MV-4-11 (cell line): ENCODE data around the gene TMCO2.
"Not testable (repeated sequence)": the region's sequence is repeated elsewhere in the genome, so short reads cannot be mapped to it uniquely, and the experiment has no call there.

Source experiments
- DNase-seq: peaks from one replicate; lab custom pipeline; 2025; lab: John Stamatoyannopoulos, UW

TMCO2 gene

DNA sequence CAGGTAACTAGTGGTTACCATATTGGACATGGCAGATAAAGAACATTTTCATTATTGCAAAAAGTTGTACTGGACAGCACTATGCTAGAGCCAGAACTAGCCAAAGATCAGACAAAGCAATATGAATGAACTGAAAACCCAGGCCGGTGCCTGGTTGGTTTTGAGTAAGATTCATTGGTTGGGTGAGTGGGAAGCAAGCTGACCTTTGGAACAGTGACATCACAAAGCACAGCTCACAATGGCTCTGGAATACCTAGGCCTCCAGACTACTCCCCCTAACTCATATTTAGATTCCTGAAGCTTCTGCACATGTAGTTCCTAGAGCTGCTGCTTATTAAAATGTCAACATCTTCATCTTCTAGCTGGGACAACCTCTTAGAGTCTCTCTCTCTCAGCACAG, at the start of gene TMCO2:
TSS of gene TMCO2 (plus strand) at position 283 of the 400 bp plus-strand sequence. CDS start at position 340, 57 bp downstream.
- no peak for DNase-seq

DNA sequence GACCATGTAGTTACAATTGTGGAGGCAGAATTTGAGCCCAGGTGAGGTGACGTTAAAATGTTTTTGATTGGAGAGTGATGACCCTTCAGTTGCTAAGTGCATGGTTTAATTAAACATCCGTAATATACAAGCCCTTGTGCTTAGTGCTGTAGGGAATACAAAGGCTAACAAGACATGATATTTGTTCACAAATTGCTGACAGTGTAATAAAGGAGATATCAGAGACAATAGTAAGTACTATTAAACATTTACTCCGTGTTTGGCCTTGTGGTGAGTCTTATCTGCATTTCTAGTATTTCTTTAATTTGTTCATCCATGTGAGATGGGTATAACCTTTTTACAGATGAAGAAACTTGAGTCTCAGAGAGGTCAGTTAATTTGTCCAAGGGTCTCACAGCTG, 48.6 kb upstream of the TMCO2 start:
- no peak for DNase-seq

- peak; percentile 57 for DNase-seq
Observed at GRCh38 chr1:40204856-40205255, 42.9 kb upstream of the TMCO2 start.

DNA sequence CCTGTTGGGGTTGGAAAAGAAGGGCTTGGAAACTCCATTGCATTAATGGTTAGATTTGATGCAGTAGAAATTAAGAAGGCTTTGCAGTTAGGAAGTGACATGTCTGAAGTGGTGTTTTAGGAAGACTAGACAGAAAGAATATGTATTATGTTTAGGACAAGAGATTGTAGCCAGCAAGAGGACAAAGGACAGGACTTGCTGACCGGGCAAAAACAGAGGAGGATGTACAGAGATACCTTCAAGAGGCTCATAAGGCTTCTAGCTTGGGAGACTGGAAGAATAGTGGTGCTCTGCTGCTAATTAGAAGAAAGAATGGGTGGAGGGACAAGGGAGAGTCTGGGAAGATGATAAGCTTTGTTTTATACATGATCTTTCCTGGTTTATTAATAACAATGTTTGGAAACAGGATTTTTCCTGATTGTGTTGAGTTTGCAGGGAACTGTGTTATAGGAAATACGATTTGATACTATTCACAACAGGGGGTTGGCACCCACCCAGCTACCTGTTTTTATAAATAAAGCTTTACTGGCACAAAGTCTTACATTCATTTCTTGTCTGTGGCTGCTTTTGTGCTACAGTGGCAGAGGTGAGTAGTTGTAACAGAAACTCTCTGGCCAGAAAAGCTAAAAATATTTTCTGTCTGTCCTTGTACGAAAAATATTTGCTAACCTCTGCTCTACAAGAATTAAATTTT, 37.1 kb upstream of the TMCO2 start:
- DNase-seq, result no peak

DNA sequence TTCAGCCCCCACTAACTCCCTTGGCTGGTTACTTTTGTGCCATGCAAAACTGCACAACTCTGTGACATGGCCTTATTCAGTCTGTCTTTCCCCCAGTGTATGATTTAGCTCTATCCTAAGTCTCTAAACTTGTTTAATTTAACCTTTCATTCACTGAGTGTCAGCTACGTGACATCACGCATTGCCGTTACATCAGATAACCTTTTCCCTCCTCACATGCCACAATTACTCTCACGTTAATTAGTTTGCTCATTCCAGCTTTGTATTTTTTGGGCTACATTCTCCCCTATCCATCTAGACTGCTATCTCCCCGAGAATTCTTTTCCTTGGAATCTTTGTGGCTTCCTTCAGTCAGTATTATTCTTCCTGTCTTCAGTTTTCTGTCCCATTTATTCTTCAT, 29.4 kb upstream of the TMCO2 start:
- no peak for DNase-seq

DNA sequence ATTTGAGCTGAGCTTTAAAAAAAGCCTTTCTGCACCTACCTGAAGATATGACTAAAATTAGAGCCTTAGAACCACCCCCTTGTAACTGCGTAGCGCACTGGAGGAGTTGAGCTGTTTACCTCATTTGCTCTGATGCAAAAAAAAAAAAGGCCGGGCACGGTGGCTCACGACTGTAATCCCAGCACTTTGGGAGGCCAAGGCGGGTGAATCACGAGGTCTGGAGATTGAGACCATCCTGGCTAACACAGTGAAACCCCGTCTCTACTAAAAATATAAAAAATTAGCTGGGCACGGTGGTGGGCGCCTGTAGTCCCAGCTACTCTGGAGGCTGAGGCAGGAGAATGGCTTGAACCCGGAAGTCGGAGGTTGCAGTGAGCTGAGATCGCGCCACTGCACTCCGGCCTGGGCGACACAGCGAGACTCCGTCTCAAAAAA, 26.2 kb upstream of the TMCO2 start:
- DNase-seq, result not testable (repeated sequence)

DNA sequence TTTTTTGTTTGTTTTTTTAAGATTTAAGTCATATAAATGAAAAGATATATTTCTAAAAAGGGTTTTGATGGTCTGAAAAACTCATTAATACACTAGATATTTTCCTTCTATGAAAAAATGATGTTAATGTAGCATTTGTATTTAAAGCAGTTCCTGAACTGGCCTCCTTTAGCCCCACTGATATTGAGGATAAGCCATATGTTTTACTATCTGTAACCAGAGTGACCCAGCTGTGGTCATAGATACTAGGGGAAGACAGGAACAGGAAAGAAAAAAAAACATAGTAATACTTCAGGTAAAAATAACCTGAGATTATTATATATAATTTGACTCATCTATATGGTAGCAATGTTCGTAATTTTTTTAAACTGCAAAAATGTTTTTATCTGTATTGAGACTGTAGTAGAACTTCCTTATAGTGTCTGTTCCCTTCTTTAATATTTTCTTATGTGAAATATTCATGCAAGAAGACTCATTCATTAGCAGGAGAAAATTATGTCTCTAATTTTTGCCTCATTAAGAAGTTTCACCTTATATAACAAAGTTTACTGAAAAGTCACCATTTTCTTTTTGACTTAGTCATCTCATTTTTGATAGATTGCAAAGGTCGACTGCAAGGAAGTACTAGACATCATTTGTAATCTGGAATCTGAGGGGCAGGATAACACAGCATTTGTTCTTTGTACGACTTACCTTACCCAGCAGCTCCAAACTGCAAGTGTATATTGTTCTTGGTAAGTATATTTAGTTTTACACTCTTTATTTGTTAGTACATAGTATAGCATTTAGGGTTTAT, 25.6 kb upstream of the TMCO2 start:
- no peak for DNase-seq

DNA sequence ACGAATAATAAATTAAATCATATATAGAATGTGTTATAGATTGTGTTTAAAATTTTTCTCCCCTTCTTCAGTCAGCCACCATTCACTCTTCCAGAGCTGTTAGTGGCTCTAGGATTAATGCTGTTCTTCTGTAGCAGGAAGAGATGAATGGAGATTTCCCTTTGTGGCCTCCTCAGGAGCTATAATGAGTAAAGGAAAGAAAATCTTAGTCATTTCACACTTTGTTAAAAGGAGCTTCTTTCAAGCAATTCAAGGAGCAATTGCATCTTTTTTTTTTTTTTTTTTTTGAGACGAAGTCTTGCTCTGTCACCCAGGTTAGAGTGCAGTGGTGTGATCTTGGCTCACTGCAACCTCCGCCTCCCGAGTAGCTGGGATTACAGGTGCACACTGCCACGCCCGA, 23.7 kb upstream of the TMCO2 start:
- no peak for DNase-seq

GRCh38 chr1:40226192-40226591, 21.5 kb upstream of the TMCO2 start:
- no peak for DNase-seq

DNA sequence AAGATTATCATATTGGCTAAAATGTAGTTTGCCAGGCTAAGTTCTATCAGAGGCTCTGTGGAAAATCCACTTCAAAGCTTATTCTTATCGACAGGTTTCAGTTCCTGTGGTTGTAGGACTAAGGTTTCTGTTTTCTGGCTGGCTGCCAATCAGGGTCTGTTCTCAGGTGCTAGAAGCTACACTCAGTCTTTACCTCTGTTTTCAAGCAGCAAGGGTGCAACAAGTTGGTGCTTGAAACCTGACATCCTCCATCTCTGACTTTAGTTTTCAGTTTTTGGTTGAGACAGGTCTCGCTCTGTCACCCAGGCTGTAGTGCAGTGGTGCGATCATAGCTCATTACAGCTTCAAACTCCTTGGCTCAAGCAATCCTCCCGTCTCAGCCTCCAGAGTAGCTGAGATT, 15.3 kb upstream of the TMCO2 start:
- peak; percentile 17 for DNase-seq

DNA sequence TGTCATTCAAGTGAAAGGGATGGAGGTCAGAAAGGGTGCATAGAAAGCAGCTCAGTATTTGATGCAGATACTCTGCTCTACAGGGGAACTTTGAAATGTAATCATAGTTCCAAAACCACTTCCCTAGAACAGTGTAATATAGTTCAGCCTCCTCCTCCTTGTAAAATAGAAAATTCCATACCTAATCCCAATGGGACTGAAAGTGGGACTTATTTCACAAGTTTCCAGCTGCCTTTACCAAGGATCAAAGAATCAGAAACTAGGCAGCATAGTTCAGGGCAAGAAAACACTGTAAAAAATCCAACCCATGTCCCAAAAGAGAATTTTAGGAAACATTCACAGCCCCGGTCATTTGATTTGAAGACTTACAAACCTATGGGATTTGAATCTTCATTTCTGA, 8.1 kb upstream of the TMCO2 start:
- no peak for DNase-seq

DNA sequence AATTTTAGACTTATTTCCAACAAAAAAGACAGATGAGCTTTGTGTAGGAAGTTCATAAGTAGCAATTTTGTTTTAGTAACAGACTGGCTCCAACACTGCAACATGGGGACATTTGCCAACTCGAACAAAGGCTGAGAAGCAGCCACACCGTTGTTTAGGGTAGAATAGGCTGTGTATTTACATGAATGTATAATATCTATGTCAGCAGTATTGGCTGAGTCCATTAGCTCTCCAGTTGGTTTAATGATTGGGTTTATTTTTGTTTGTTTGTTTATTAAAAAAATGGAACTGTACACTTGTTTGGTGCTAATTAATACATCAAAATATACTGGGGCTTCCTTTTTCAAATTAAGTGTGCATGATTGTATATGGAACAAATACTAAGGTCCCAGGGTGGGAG, 7.3 kb upstream of the TMCO2 start:
- no peak for DNase-seq

DNA sequence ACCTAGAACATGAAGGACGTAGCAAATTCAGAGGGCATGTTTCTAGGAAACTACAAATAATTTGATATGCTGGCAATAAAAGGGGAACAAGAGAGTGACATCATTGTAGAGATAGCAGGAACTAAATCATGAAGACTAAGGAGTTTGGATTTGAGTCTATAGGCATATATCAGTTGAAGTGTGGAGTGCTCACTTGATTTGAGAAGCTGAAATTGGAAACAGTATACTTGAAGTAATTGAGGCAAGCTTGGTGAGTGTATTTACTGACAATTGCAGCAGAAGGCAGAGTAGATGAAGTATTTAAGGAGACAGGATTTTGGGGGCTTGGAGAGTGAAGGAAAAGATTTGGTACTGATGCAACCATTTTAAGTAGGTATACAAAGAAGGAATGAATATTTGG, 6.4 kb upstream of the TMCO2 start:
- peak; percentile 8 for DNase-seq

GRCh38 chr1:40243351-40243750, 4.4 kb upstream of the TMCO2 start:
- no peak for DNase-seq

DNA sequence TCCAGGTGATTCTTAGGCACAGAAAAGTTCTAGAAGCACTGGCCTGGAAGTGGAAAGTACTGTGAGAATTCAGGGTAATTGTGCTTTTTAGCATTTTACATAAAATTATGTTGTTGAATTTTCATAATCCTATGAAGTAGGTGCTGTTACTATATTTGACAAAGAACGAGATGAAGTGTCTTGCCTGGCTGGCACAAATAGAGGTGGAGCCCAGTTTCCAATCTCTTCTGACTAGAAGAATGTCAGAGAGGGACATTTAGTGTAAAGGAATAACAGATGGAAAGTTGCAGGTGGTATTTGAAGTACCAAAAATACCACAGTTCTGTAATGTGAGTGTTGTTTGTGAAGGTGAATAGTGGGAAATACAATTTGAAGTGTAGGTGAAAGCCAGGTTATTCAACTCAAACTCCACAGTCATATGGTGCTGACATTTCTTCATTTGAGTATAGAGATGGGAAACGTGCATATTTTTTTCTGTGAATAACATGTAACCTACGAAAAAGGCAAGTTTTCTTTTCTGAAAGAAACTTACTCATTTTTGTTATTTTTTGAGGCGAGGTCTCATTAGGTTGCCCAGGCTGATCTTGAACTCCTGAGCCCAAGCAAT, 3.5 kb upstream of the TMCO2 start:
- DNase-seq, result no peak

- peak; percentile 28 for DNase-seq
Observed at GRCh38 chr1:40245686-40246085, 2.1 kb upstream of the TMCO2 start.

DNA sequence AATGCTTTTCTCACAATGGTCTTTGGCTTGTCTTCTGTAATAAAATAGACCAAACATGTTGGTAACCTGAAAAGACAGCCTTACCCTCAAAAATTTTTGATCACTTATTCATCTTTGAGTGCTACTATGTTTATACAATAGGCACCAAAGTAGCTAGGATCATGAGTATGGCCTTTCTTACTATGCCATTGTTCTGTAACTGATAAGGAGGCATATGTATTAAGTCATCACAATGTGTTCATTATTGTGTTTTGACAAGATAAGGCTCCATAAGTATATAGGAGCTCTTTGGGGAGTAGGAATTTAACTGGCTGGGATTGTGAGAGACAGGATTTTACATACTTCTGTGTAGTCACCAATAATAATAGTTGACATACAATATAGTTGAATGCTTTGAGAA, 675 bp downstream of the TMCO2 start:
- DNase-seq, result no peak

DNA sequence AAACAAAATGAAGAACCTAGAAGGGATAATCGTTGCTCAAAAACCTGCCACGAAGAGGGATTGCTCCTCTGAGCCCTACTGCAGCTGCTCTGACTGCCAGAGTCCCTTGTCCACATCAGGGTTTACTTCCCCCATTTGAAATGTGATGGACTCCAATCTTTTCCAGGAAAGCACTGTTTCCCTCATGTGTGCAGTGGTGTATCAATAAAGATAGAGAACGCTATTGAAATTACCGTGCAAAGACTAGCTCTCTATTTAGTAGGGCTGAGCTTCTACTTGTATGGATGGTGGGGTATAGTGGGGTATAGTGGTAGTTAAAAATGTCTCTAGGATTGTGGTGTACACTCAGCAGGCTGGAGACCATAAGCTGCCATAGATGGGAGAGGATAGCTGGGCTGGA, 3.7 kb downstream of the TMCO2 start:
- peak; percentile 69 for DNase-seq

- no peak for DNase-seq
Observed at GRCh38 chr1:40252601-40253000, 4.9 kb downstream of the TMCO2 start.

- DNase-seq, result no peak
Observed at GRCh38 chr1:40255231-40255630, 7.5 kb downstream of the TMCO2 start.

- no peak for DNase-seq
Observed at GRCh38 chr1:40256401-40257084, 8.8 kb downstream of the TMCO2 start.

GRCh38 chr1:40257313-40257687, 9.6 kb downstream of the TMCO2 start:
- no peak for DNase-seq
